HG02938 (cell line): ENCODE measurements around the gene VIPR2.
"Not testable (repeated sequence)": the region's sequence is repeated elsewhere in the genome, so short reads cannot be mapped to it uniquely, and the experiment has no call there.

Source experiments
- ATAC-seq: cut with Tn5 transposase; IDR thresholded peaks from one replicate; pipeline ENCODE4 v1.9.1; 2021; ENCODE audit warnings: mild to moderate bottlenecking, moderate library complexity; ENCODE audit not compliant: unreplicated experiment

The VIPR2 gene

GRCh38 chr7:159094023-159094740 is 50.5 kb downstream of the VIPR2 start:
- no peak for ATAC-seq

- no peak for ATAC-seq
Observed at GRCh38 chr7:159093351-159093971, 51.2 kb downstream of the VIPR2 start.

- no peak for ATAC-seq
Observed at GRCh38 chr7:159092701-159093121, 52.0 kb downstream of the VIPR2 start.

- ATAC-seq, result no peak
Observed at GRCh38 chr7:159091480-159092475, 52.9 kb downstream of the VIPR2 start.

GRCh38 chr7:159091041-159091440 is 53.6 kb downstream of the VIPR2 start:
- ATAC-seq, result no peak

GRCh38 chr7:159088016-159088865 is 56.4 kb downstream of the VIPR2 start:
- no peak for ATAC-seq

GRCh38 chr7:159086301-159086925 is 58.3 kb downstream of the VIPR2 start:
- ATAC-seq, result no peak

- no peak for ATAC-seq
Observed at GRCh38 chr7:159084069-159084801, 60.4 kb downstream of the VIPR2 start.

- ATAC-seq, result no peak
Observed at GRCh38 chr7:159083698-159084068, 61.0 kb downstream of the VIPR2 start.

- no peak for ATAC-seq
Observed at GRCh38 chr7:159083001-159083697, 61.5 kb downstream of the VIPR2 start.

GRCh38 chr7:159082075-159082474 is 62.6 kb downstream of the VIPR2 start:
- not testable (repeated sequence) for ATAC-seq

- ATAC-seq, result no peak
Observed at GRCh38 chr7:159078911-159079270, 65.8 kb downstream of the VIPR2 start.

- no peak for ATAC-seq
Observed at GRCh38 chr7:159078193-159078910, 66.3 kb downstream of the VIPR2 start.

GRCh38 chr7:159076333-159076732 is 68.3 kb downstream of the VIPR2 start:
- no peak for ATAC-seq

GRCh38 chr7:159075563-159076238 is 69.0 kb downstream of the VIPR2 start:
- no peak for ATAC-seq

- ATAC-seq, result no peak
Observed at GRCh38 chr7:159071260-159071659, 73.4 kb downstream of the VIPR2 start.

- ATAC-seq, result no peak
Observed at GRCh38 chr7:159070431-159071148, 74.1 kb downstream of the VIPR2 start.
